Activated CD4-positive, alpha-beta memory T cell treated with anti-CD3 and anti-CD28 coated beads, Interleukin-2, amount 10 ng/mL, durations not matched to agents 7 days and 5 days (primary cell): Measurements from ENCODE around the gene MC1R. TPM values are rescaled to one million over a fixed set of nuclear protein-coding genes. Genes with fewer than 3 reads are reported as not detected.

Source experiments
- CTCF ChIA-PET: fragments of 350-600 bp; sonication (Branson Sonifier 250); formaldehyde crosslinking; loops from one replicate; lab custom pipeline; 2021; ENCODE audit warnings: antibody characterized with exemption, inconsistent platforms; lab: Charles Lee
- POLR2A ChIA-PET: fragments of 350-600 bp; sonication (Branson Sonifier 250); formaldehyde crosslinking; loops from one replicate; lab custom pipeline; 2021; ENCODE audit warnings: antibody characterized with exemption; lab: Charles Lee
- DNase-seq: peaks from one replicate; pipeline ENCODE4 v3.0.0-alpha.2; 2020
- H3K27ac Mint-ChIP-seq: one replicate; pipeline ENCODE4 v1.8.0; 2021; ENCODE audit warnings: mild to moderate bottlenecking, mixed read lengths
- H3K27me3 Mint-ChIP-seq: one replicate; pipeline ENCODE4 v1.8.0; 2021; ENCODE audit warnings: mixed read lengths
- H3K36me3 Mint-ChIP-seq: one replicate; pipeline ENCODE4 v1.8.0; 2021; ENCODE audit warnings: low read depth, mixed read lengths
- H3K4me1 Mint-ChIP-seq: one replicate; pipeline ENCODE4 v1.8.0; 2021; ENCODE audit warnings: mixed read lengths
- H3K4me3 Mint-ChIP-seq: one replicate; pipeline ENCODE4 v1.8.0; 2021; ENCODE audit warnings: mild to moderate bottlenecking, mixed read lengths
- H3K9me3 Mint-ChIP-seq: one replicate; pipeline ENCODE4 v1.8.0; 2021; ENCODE audit warnings: mixed read lengths
- total RNA-seq, 2 experiments: library from RNA; stranded (reverse); gene quantifications; one replicate each; pipeline ENCODE4 v1.2.3, GENCODE V29; 2021

MC1R gene
- total RNA-seq, 2 experiments from 2014 or later, result 3.6 to 4.1 TPM

DNA sequence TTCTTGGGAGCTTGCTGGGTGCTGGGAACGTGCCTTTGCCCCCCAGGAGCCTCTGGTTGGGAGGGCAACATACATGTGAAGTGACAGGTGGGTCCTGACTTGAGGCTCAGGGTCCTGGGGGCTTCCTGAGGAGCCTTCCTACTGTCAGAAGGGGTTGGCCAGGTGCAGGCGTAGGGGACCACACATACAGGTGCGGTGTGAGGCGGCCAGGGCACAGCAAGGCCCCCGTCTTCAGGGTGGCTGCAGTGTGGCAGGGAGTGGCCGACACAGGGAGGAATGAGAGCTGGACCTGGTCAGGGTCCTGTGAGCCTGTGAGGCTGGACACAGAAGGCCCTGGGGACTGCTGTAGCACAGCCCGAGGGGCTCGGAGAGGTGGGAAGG is 34.6 kb upstream of the MC1R start:
- H3K27me3 Mint-ChIP-seq, result no peaks in the 10 kb centered on the region
- ChIA-PET CTCF (no interaction called here), POLR2A (no interaction called here)
- H3K4me3 Mint-ChIP-seq, result no peak overlapping the region
- no peak overlapping the region for H3K27ac Mint-ChIP-seq
- no peaks in the 10 kb centered on the region for H3K9me3 Mint-ChIP-seq
- no peak for DNase-seq
- H3K36me3 Mint-ChIP-seq, result peaks cover 50% of the 10 kb centered on the region
- no peaks in the 10 kb centered on the region for H3K4me1 Mint-ChIP-seq

- H3K4me3 Mint-ChIP-seq, result no peak overlapping the region
- ChIA-PET POLR2A (interaction anchor here (1.0 to 2.0 kb wide), 2 partner anchors 14 to 24 kb away, joined by 3 to 14 read pairs; partner anchors contain the start of gene TCF25), CTCF (interaction anchor here (0.6 kb wide), 1 partner anchor 14 kb away, joined by 5 read pairs; the partner anchor contains the start of gene TCF25)
- no peak overlapping the region for H3K27ac Mint-ChIP-seq
- peaks cover 12% of the 10 kb centered on the region for H3K4me1 Mint-ChIP-seq
- H3K9me3 Mint-ChIP-seq, result no peaks in the 10 kb centered on the region
- no peak for DNase-seq
- H3K36me3 Mint-ChIP-seq, result peaks cover 60% of the 10 kb centered on the region
- H3K27me3 Mint-ChIP-seq, result no peaks in the 10 kb centered on the region
These were observed 31.4 kb upstream of the MC1R start for GRCh38 chr16:89887243-89887642.

DNA sequence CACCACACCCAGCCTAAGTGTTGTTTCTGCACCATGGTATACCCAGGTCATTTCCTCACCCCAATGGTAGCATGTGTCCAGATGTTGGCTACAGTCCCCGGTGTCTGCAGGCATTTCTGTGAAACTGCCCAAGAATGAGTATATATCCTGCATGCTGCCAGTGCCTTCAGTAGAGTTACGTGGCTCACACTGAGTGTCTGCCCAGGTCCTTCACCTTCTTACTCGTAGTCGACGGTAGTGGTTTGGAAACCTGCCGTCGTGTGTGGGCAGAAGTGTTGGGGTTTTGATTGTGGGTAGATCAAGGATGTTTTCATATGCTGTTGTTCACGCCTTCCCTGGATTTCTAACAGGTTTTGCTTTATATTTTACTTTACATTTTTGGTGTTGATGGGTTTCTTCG is 28.5 kb upstream of the MC1R start:
- no peaks in the 10 kb centered on the region for H3K9me3 Mint-ChIP-seq
- peaks cover 12% of the 10 kb centered on the region for H3K4me1 Mint-ChIP-seq
- peak overlapping the region; percentile 62 for H3K27ac Mint-ChIP-seq
- POLR2A ChIA-PET, result interaction anchor here (1.1 to 1.3 kb wide), 2 partner anchors 17 to 18 kb away, joined by 3 to 4 read pairs; partner anchors contain the start of gene TCF25
- H3K27me3 Mint-ChIP-seq, result no peaks in the 10 kb centered on the region
- CTCF ChIA-PET, result no interaction called here
- peaks cover 48% of the 10 kb centered on the region for H3K36me3 Mint-ChIP-seq
- peak; percentile 39 for DNase-seq
- no peak overlapping the region for H3K4me3 Mint-ChIP-seq

GRCh38 chr16:89890886-89891657 is 27.6 kb upstream of the MC1R start:
- ChIA-PET POLR2A (interaction anchor here (1.0 to 1.3 kb wide), 3 partner anchors 9 to 19 kb away, joined by 3 to 4 read pairs (median 3); partner anchors contain the start of gene TCF25), CTCF (no interaction called here)
- Mint-ChIP-seq H3K4me1 (peaks cover 12% of the 10 kb centered on the region), H3K9me3 (no peaks in the 10 kb centered on the region), H3K27me3 (no peaks in the 10 kb centered on the region), H3K4me3 (no peak overlapping the region), H3K27ac (no peak overlapping the region), H3K36me3 (peaks cover 53% of the 10 kb centered on the region)
- DNase-seq, result no peak

DNA sequence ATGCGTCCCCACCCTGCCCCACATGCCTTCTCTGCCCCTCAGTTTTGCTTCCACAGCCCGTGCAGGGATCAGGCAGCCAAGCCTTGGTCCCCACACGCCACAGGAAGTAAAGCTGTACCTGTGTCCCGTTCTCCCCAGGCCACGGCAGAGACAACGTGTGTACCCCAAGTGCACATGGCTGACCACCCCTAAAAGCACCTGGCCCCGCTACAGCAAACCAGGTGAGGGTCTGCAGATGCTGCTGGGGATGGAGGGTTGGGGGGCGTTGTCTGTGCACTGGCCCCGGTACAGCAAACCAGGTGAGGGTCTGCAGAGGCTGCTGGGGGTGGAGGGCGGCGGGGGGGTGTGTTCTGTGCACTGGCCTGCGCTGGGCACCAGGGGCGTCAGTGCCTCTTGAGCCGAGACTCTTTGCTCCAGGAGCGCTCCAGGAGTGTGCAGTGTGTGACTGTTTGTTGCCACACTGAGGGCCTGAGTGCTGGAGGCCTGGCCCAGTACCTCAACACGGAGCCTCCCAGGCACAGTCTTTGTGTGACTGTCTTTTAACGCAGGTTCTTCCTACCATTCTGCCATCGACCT is 26.5 kb upstream of the MC1R start:
- H3K9me3 Mint-ChIP-seq, result no peaks in the 10 kb centered on the region
- H3K36me3 Mint-ChIP-seq, result peaks cover 53% of the 10 kb centered on the region
- ChIA-PET POLR2A (no interaction called here), CTCF (no interaction called here)
- H3K27me3 Mint-ChIP-seq, result no peaks in the 10 kb centered on the region
- H3K27ac Mint-ChIP-seq, result no peak overlapping the region
- DNase-seq, result no peak
- H3K4me3 Mint-ChIP-seq, result no peak overlapping the region
- H3K4me1 Mint-ChIP-seq, result peaks cover 12% of the 10 kb centered on the region

DNA sequence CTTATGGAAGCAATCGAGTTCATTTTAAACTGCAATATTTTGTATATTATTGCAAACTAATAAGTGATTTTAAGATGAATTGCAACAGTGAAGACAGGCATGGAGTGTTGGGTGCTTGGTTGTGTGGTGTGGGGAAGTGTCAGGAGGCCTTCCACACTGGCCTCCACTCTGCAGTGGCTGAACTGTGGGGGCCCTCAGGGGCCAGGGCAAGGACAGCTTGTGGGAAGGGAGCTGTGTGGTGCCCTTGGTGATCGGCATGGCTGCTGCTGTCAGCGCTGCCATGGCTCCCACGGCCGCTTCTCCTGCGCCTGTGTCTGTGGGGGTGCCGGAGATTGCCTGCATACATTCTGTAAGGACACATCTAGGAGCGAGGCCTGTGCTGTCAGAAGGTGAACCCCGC is 26.0 kb upstream of the MC1R start:
- DNase-seq, result no peak
- Mint-ChIP-seq H3K9me3 (no peaks in the 10 kb centered on the region), H3K27ac (no peak overlapping the region), H3K36me3 (peaks cover 48% of the 10 kb centered on the region), H3K27me3 (no peaks in the 10 kb centered on the region), H3K4me1 (peaks cover 12% of the 10 kb centered on the region), H3K4me3 (no peak overlapping the region)
- POLR2A ChIA-PET, result interaction anchor here (0.9 kb wide), 1 partner anchor 29 kb away, joined by 3 read pairs; no protein-coding TSS in a partner anchor
- CTCF ChIA-PET, result no interaction called here

- H3K9me3 Mint-ChIP-seq, result no peaks in the 10 kb centered on the region
- H3K27me3 Mint-ChIP-seq, result no peaks in the 10 kb centered on the region
- ChIA-PET POLR2A (interaction anchor here (0.9 to 1.4 kb wide), 3 partner anchors 19 to 30 kb away, joined by 3 to 4 read pairs (median 3); no protein-coding TSS in a partner anchor), CTCF (no interaction called here)
- no peak for DNase-seq
- H3K36me3 Mint-ChIP-seq, result peaks cover 50% of the 10 kb centered on the region
- H3K4me1 Mint-ChIP-seq, result peaks cover 12% of the 10 kb centered on the region
- H3K4me3 Mint-ChIP-seq, result no peak overlapping the region
- no peak overlapping the region for H3K27ac Mint-ChIP-seq
These were observed 24.8 kb upstream of the MC1R start for GRCh38 chr16:89893642-89894548.

GRCh38 chr16:89895482-89896250 is 23.0 kb upstream of the MC1R start:
- H3K9me3 Mint-ChIP-seq, result no peaks in the 10 kb centered on the region
- H3K27ac Mint-ChIP-seq, result no peak overlapping the region
- H3K36me3 Mint-ChIP-seq, result peaks cover 58% of the 10 kb centered on the region
- H3K4me1 Mint-ChIP-seq, result peaks cover 6% of the 10 kb centered on the region
- H3K4me3 Mint-ChIP-seq, result no peak overlapping the region
- no peak for DNase-seq
- POLR2A ChIA-PET, result no interaction called here
- CTCF ChIA-PET, result no interaction called here
- H3K27me3 Mint-ChIP-seq, result no peaks in the 10 kb centered on the region

DNA sequence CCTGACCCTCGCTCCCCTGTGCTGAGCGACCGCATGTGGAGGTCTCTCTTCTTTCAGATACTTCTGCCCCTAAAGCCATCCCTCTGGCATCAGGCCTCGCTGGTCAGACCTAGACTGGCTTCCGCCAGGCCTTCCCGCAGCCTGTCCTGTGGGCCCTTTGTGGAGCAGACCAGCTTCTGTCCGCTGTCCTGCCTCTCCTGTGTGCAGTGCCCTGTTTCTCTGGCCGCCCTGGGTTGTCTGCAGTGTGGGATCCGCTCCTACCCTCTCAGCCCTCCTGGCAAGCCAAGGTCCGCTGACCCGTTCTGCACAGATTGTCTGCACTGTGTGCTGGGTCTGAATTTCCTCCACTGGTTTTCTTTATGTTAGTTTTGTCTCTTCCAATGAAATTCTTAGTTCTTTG is 21.5 kb upstream of the MC1R start:
- ChIA-PET POLR2A (no interaction called here), CTCF (interaction anchor here (1.1 kb wide), 1 partner anchor 13 kb away, joined by 3 read pairs; no protein-coding TSS in a partner anchor)
- H3K27ac Mint-ChIP-seq, result no peak overlapping the region
- H3K4me3 Mint-ChIP-seq, result no peak overlapping the region
- no peaks in the 10 kb centered on the region for H3K27me3 Mint-ChIP-seq
- peaks cover 48% of the 10 kb centered on the region for H3K36me3 Mint-ChIP-seq
- no peak for DNase-seq
- no peaks in the 10 kb centered on the region for H3K4me1 Mint-ChIP-seq
- H3K9me3 Mint-ChIP-seq, result no peaks in the 10 kb centered on the region

DNA sequence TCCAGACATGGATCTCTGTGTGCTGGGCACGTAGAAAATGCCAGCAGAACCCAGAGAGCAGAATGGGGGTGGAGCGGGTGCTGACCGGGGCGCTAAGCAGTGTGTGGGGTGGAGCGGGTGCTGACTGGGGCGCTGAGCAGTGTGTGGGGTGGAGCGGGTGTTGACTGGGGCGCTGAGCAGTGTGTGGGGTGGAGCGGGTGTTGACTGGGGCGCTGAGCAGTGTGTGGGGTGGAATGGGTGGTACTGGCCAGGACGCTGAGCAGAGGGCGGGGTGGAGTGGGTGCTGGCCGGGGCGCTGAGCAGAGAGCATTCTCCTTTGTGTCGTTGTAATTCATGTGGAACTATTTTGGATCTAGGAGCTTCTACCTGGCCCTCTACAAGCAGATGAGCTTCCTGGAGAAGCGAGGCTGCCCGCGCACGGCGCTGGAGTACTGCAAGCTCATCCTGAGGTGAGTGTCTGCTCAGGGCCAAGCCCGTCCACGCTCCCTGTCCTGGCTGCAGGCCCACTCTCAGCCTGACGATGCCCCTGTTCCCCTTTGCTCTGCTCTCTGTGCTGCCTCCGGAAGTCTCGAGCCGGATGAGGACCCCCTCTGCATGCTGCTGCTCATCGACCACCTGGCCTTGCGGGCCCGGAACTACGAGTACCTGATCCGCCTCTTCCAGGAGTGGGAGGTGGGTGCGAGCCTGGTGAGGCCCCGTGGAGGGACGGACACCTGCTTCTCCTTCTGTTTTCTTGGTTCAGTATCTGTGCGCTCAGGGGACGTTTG is 20.3 kb upstream of the MC1R start:
- Mint-ChIP-seq H3K4me1 (no peaks in the 10 kb centered on the region), H3K27ac (no peak overlapping the region), H3K27me3 (no peaks in the 10 kb centered on the region), H3K9me3 (no peaks in the 10 kb centered on the region), H3K4me3 (no peak overlapping the region), H3K36me3 (peaks cover 43% of the 10 kb centered on the region)
- no peak for DNase-seq
- ChIA-PET POLR2A (interaction anchor here (0.7 to 1.5 kb wide), 2 partner anchors 12 to 25 kb away, joined by 3 to 4 read pairs; partner anchors contain the start of gene TCF25), CTCF (interaction anchor here (2.1 kb wide), 1 partner anchor 11 kb away, joined by 10 read pairs; no protein-coding TSS in a partner anchor)

- Mint-ChIP-seq H3K27ac (no peak overlapping the region), H3K4me3 (no peak overlapping the region), H3K4me1 (no peaks in the 10 kb centered on the region), H3K9me3 (no peaks in the 10 kb centered on the region), H3K27me3 (no peaks in the 10 kb centered on the region), H3K36me3 (peaks cover 44% of the 10 kb centered on the region)
- no peak for DNase-seq
- ChIA-PET POLR2A (interaction anchor here (1.5 kb wide), 1 partner anchor 26 kb away, joined by 4 read pairs; the partner anchor contains the start of gene TCF25), CTCF (no interaction called here)
These were observed 18.7 kb upstream of the MC1R start for GRCh38 chr16:89899879-89900481.
